A673 (cell line): ENCODE measurements around the gene ANXA10.

Experiments used
- CTCF ChIP-seq: fragments of 300-800, 200-600 bp; sonication (generic); conservative IDR thresholded peaks from 2 replicates; pipeline ENCODE4 v1.5.1; 2017; ENCODE audit warnings: low read depth, mild to moderate bottlenecking, antibody characterized with exemption, low read length, moderate library complexity, mixed read lengths
- EZH2 ChIP-seq: fragments of 200-600 bp; sonication (generic); IDR thresholded peaks from 2 replicates; pipeline ENCODE4 v1.6.1; 2017; ENCODE audit warnings: borderline replicate concordance, low read depth, mild to moderate bottlenecking, mixed read lengths, antibody characterized with exemption, low read length; ENCODE audit not compliant: poor library complexity, severe bottlenecking

GRCh38 chr4:168152837-168153500, 60.6 kb downstream of the ANXA10 start:
- TF ChIP-seq CTCF (no peak), EZH2 (no peak)
